Upper lobe of left lung (tissue), 4 donors: ENCODE data around the gene CDH13.

Source experiments
- CTCF ChIP-seq, 6 experiments: fragments of 450-650 bp in 4 of 6; fragments of 200-600 bp in 2 of 6; sonication (generic) in 2 of 6; IDR thresholded peaks; one replicate each; pipeline ENCODE4 v1.5.1; 2016 to 2019; ENCODE audit warnings: antibody characterized with exemption in 6 of 6
- POLR2A ChIP-seq, 4 donors: fragments of 450-650 bp; IDR thresholded peaks; one replicate each; pipeline ENCODE4 v1.5.1; 2016 to 2017; ENCODE audit warnings: antibody characterized with exemption in 4 of 4, mild to moderate bottlenecking in 2 of 4

- TF ChIP-seq CTCF (IDR thresholded peaks at IDR 0.05) (no peak), POLR2A (IDR thresholded peaks at IDR 0.05) (no peak)
Observed at GRCh38 chr16:83453977-83454376, 827.2 kb downstream of the CDH13 start.
